Peyer's patch (tissue), 4 donors: ENCODE data around the gene SCNM1. TPM values are rescaled to one million over a fixed set of nuclear protein-coding genes. Genes with fewer than 3 reads are reported as not detected.
"Not testable (repeated sequence)": the region's sequence is repeated elsewhere in the genome, so short reads cannot be mapped to it uniquely, and the experiment has no call there.

Source experiments
- DNase-seq, 3 donors: peaks; one replicate each; pipeline ENCODE4 v3.0.0-alpha.2; 2017 to 2019
- H3K27ac ChIP-seq, 4 donors: fragments of 200-600 bp; sonication (generic); one replicate each; pipeline ENCODE4 v1.5.1; 2016 to 2019
- H3K27me3 ChIP-seq, 2 donors: fragments of 200-600 bp; sonication (generic); one replicate each; pipeline ENCODE4 v1.5.1; 2019
- H3K36me3 ChIP-seq, 3 donors: fragments of 200-600 bp; sonication (generic); one replicate each; pipeline ENCODE4 v1.5.1; 2016 to 2019
- H3K4me1 ChIP-seq, 4 donors: fragments of 200-600 bp; sonication (generic); one replicate each; pipeline ENCODE4 v1.5.1; 2016 to 2019
- H3K4me3 ChIP-seq, 4 donors: fragments of 200-600 bp; sonication (generic); 1 replicate in 3 of 4; 2 replicates in 1 of 4; pipeline ENCODE4 v1.5.1; 2016 to 2019; ENCODE audit warnings: mild to moderate bottlenecking in 1 of 4
- H3K9me3 ChIP-seq, 4 donors: fragments of 200-600 bp; sonication (generic); one replicate each; pipeline ENCODE4 v1.5.1; 2016 to 2019; ENCODE audit warnings: mild to moderate bottlenecking in 1 of 4
- CTCF ChIP-seq, 6 experiments: fragments of 450-650 bp in 4 of 6; fragments of 200-600 bp in 2 of 6; sonication (generic) in 1 of 6; IDR thresholded peaks; one replicate each; pipeline ENCODE4 v1.5.1; 2017 to 2019; ENCODE audit warnings: antibody characterized with exemption in 6 of 6, mild to moderate bottlenecking in 3 of 6, moderate library complexity in 1 of 6
- POLR2A ChIP-seq, 2 donors: fragments of 450-650 bp; IDR thresholded peaks; one replicate each; pipeline ENCODE4 v1.5.1; 2017; ENCODE audit warnings: antibody characterized with exemption in 2 of 2, mild to moderate bottlenecking in 2 of 2, moderate library complexity in 2 of 2
- total RNA-seq, 4 donors: library from RNA; depleted of rRNA; stranded (reverse); fragments of >200 nt; gene quantifications; one replicate each; pipeline ENCODE4 v1.1.0, GENCODE V29; 2016

SCNM1 gene
- total RNA-seq, 4 donors from 2014 or later, result 16.1 to 48.9 (median 36.9) TPM

- Histone ChIP-seq H3K4me1 (peaks cover 0 to 17% (median 6%) of the 10 kb centered on the region in 4 donors), H3K27ac (no peak overlapping the region), H3K4me3 (no peak overlapping the region), H3K36me3 (peaks cover 0 to 36% (median 0%) of the 10 kb centered on the region in 3 donors), H3K9me3 (no peaks in the 10 kb centered on the region), H3K27me3 (no peaks in the 10 kb centered on the region)
- no peak for DNase-seq
- TF ChIP-seq POLR2A (IDR thresholded peaks at IDR 0.05) (no peak), CTCF (IDR thresholded peaks at IDR 0.05) (no peak)
Observed at GRCh38 chr1:151187205-151187604, 21.3 kb downstream of the SCNM1 start.

GRCh38 chr1:151188667-151189066 lies 22.7 kb downstream of the SCNM1 start:
- not testable (repeated sequence) for H3K27me3 ChIP-seq, H3K9me3 ChIP-seq, DNase-seq
- peak overlapping the region in 3 of 4 donors; percentile 62 to 83 (median 74) for H3K4me3 ChIP-seq
- H3K27ac ChIP-seq, result peak overlapping the region in 1 of 4 donors; percentile 85
- H3K36me3 ChIP-seq, result peaks cover 0 to 21% (median 0%) of the 10 kb centered on the region in 3 donors
- H3K4me1 ChIP-seq, result peaks cover 0 to 17% (median 6%) of the 10 kb centered on the region in 4 donors

- TF ChIP-seq POLR2A (IDR thresholded peaks at IDR 0.05) (peak; percentile 26 to 70), CTCF (IDR thresholded peaks at IDR 0.05) (peak in 4 of 6 experiments; percentile 32 to 52 (median 50))
- DNase-seq, result peak; percentile 84 to 95 (median 86)
- H3K27ac ChIP-seq, result peak within 1 kb of the TSS; percentile 73 to 85 (median 74)
Observed at GRCh38 chr1:151189637-151190445, 23.9 kb downstream of the SCNM1 start, which contains the start of gene VPS72. Gene VPS72 (minus strand): TSS chr1:151190197. CDS start chr1:151190121, 76 bp downstream.

GRCh38 chr1:151192047-151192446 lies 26.1 kb downstream of the SCNM1 start:
- Histone ChIP-seq H3K4me1 (peaks cover 0 to 21% (median 6%) of the 10 kb centered on the region in 4 donors), H3K9me3 (no peaks in the 10 kb centered on the region), H3K27me3 (no peaks in the 10 kb centered on the region), H3K27ac (no peak overlapping the region), H3K4me3 (no peak overlapping the region), H3K36me3 (no peaks in the 10 kb centered on the region)
- TF ChIP-seq POLR2A (IDR thresholded peaks at IDR 0.05), result no peak
- no peak for TF ChIP-seq CTCF (IDR thresholded peaks at IDR 0.05)
- DNase-seq, result peak in 1 of 3 donors; percentile 18

More at GRCh38 chr1:151189637-151190445, 23.9 kb downstream of the SCNM1 start, which contains the start of gene VPS72:
- H3K4me3 ChIP-seq, result peak within 1 kb of the TSS; percentile 62 to 84 (median 78)
- no peaks in the 10 kb centered on the region for H3K9me3 ChIP-seq
- H3K27me3 ChIP-seq, result no peaks in the 10 kb centered on the region
- peaks cover 0 to 10% (median 0%) of the 10 kb centered on the region in 3 donors for H3K36me3 ChIP-seq
- peaks cover 0 to 17% (median 6%) of the 10 kb centered on the region in 4 donors for H3K4me1 ChIP-seq

- H3K27ac ChIP-seq, result no peak overlapping the region
- H3K4me3 ChIP-seq, result no peak overlapping the region
- H3K4me1 ChIP-seq, result peaks cover 0 to 25% (median 6%) of the 10 kb centered on the region in 4 donors
- H3K9me3 ChIP-seq, result no peaks in the 10 kb centered on the region
- H3K36me3 ChIP-seq, result no peaks in the 10 kb centered on the region
- H3K27me3 ChIP-seq, result no peaks in the 10 kb centered on the region
- TF ChIP-seq POLR2A (IDR thresholded peaks at IDR 0.05), result no peak
- no peak for TF ChIP-seq CTCF (IDR thresholded peaks at IDR 0.05)
- peak in 1 of 3 donors; percentile 17 for DNase-seq
Observed at GRCh38 chr1:151193304-151193703, 27.4 kb downstream of the SCNM1 start.

GRCh38 chr1:151193856-151194255 lies 27.9 kb downstream of the SCNM1 start:
- Histone ChIP-seq H3K27ac (no peak overlapping the region), H3K36me3 (no peaks in the 10 kb centered on the region), H3K27me3 (no peaks in the 10 kb centered on the region), H3K4me3 (no peak overlapping the region), H3K4me1 (peaks cover 0 to 19% (median 5%) of the 10 kb centered on the region in 4 donors), H3K9me3 (no peaks in the 10 kb centered on the region)
- DNase-seq, result no peak
- TF ChIP-seq POLR2A (IDR thresholded peaks at IDR 0.05) (no peak), CTCF (IDR thresholded peaks at IDR 0.05) (no peak)
